ENCODE measurements around the gene RSPO4.
"Not testable (repeated sequence)": the region's sequence is repeated elsewhere in the genome, so short reads cannot be mapped to it uniquely, and the experiment has no call there.

RSPO4 gene

DNA sequence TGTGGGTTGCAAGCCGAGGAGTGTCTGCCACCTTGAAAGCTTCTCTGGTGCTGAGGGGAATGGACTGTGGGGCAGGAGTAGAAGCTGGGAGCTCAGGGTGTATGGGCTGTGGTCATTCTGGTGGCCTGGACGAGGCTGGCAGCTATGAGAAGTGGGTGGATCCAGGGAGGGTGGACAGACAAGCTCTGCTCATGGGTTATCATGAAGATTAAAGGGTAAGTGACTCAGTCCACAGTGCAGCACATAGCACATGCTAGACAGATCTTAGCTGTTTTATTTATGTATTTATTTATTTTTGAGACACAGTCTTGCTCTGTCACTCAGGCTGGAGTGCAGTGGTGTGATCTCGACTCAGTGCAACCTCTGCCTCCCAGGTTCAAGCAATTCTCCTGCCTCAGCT lies 13.8 kb downstream of the RSPO4 start:
- Histone ChIP-seq H3K27me3 (replicated peaks; ENCODE audit: insufficient read depth, low read length) (no peaks in the 10 kb centered on the region; the same call in 1 of the 2 replicates), H3K9ac (ENCODE audit: low read length) (no peak overlapping the region), H3K27ac (ENCODE audit: low read length) (no peak overlapping the region), H3K4me3 (ENCODE audit: low read length) (no peak overlapping the region), H3K9me2 (replicated peaks; ENCODE audit: insufficient read depth, low read length) (no peaks in the 10 kb centered on the region), H3K9me3 (replicated peaks; ENCODE audit: insufficient read depth, low read length) (no peaks in the 10 kb centered on the region), H3K79me2 (ENCODE audit: low read length) (no peaks in the 10 kb centered on the region), H3K4me2 (ENCODE audit: low read depth, low read length) (no peak overlapping the region), H3F3A (ENCODE audit: insufficient read depth, low read length) (no peaks in the 10 kb centered on the region), H4K20me1 (ENCODE audit: insufficient read depth, low read length) (no peaks in the 10 kb centered on the region), H2AFZ (ENCODE audit: low read length) (no peak overlapping the region), H3K36me3 (replicated peaks; ENCODE audit: insufficient read depth, low read length) (no peaks in the 10 kb centered on the region), H3K4me1 (ENCODE audit: low read length) (no peaks in the 10 kb centered on the region)
- no peak for DNase-seq
- TF ChIP-seq, protein P1, sequence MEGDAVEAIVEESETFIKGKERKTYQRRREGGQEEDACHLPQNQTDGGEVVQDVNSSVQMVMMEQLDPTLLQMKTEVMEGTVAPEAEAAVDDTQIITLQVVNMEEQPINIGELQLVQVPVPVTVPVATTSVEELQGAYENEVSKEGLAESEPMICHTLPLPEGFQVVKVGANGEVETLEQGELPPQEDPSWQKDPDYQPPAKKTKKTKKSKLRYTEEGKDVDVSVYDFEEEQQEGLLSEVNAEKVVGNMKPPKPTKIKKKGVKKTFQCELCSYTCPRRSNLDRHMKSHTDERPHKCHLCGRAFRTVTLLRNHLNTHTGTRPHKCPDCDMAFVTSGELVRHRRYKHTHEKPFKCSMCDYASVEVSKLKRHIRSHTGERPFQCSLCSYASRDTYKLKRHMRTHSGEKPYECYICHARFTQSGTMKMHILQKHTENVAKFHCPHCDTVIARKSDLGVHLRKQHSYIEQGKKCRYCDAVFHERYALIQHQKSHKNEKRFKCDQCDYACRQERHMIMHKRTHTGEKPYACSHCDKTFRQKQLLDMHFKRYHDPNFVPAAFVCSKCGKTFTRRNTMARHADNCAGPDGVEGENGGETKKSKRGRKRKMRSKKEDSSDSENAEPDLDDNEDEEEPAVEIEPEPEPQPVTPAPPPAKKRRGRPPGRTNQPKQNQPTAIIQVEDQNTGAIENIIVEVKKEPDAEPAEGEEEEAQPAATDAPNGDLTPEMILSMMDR (IDR thresholded peaks at IDR 0.05; ENCODE audit: low read length) = no peak
- TF ChIP-seq EZH2 (optimal IDR thresholded peaks at IDR 0.05; ENCODE audit: low read depth, low read length) (no peak), EZH2phosphoT487 (IDR thresholded peaks at IDR 0.05; ENCODE audit: low read length) (no peak)

DNA sequence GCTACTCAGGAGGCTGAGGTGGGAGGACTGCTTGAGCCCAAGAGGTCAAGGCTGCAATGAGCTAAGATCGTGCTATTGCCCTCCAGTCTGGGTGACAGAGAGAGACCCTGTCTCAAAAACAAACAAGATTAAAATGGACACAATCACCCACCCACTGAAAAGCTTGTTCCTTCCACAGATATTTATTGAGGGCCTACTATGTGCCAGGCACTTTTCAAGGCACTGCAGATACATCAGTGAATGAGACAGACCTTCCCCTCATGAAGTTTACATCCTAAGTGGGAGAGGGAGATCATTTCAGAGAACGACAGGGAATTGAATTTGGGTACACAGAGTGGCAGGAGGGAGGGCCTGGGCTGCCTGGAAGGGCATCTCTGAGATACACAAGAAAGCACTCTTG lies 14.4 kb downstream of the RSPO4 start:
- no peaks in the 10 kb centered on the region; the same call in 1 of the 2 replicates for H3K27me3 ChIP-seq (replicated peaks; ENCODE audit: insufficient read depth, low read length)
- no peak overlapping the region for H3K27ac ChIP-seq (ENCODE audit: low read length)
- H3K36me3 ChIP-seq (replicated peaks; ENCODE audit: insufficient read depth, low read length) = no peaks in the 10 kb centered on the region
- H3K79me2 ChIP-seq (ENCODE audit: low read length) = no peaks in the 10 kb centered on the region
- no peaks in the 10 kb centered on the region for H3K9me2 ChIP-seq (replicated peaks; ENCODE audit: insufficient read depth, low read length)
- H3K4me3 ChIP-seq (ENCODE audit: low read length) = no peak overlapping the region
- H4K20me1 ChIP-seq (ENCODE audit: insufficient read depth, low read length) = no peaks in the 10 kb centered on the region
- no peak overlapping the region for H3K9ac ChIP-seq (ENCODE audit: low read length)
- H2AFZ ChIP-seq (ENCODE audit: low read length) = no peak overlapping the region
- no peaks in the 10 kb centered on the region for H3K9me3 ChIP-seq (replicated peaks; ENCODE audit: insufficient read depth, low read length)
- H3K4me2 ChIP-seq (ENCODE audit: low read depth, low read length) = no peak overlapping the region
- H3F3A ChIP-seq (ENCODE audit: insufficient read depth, low read length) = no peaks in the 10 kb centered on the region
- TF ChIP-seq, protein P1 (IDR thresholded peaks at IDR 0.05; ENCODE audit: low read length) = no peak
- no peak for TF ChIP-seq EZH2phosphoT487 (IDR thresholded peaks at IDR 0.05; ENCODE audit: low read length)
- no peak for TF ChIP-seq EZH2 (optimal IDR thresholded peaks at IDR 0.05; ENCODE audit: low read depth, low read length)
- H3K4me1 ChIP-seq (ENCODE audit: low read length) = no peaks in the 10 kb centered on the region
- DNase-seq = no peak

DNA sequence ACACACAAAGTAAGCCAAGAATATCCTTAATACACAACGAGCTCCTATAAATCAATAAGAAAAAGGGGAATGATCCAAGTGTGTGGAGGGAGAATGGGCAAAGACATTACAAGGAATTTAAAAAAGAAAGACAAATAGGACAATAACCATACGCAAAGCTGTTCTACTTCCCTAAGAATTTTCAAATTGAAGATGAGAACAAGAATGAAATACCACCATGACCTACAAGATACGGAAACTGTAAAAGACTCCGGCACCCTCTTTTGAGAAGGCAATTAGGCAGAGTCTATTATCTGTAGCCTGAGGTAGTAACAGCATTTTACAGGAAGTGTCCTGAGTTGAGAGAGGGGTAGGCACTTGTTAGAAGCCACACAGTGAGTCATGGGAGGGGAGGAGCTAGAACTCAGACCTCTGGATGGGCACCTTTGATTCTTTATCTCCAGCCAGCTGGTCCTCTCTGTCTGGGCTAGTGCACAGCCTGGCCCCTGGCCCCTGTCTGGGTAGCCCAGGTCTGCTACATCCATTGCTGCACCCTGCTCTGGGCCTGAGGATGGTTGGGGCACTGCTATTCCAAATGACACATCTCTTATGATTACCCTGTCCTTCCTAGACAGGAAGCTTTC lies 15.3 kb downstream of the RSPO4 start:
- H3K79me2 ChIP-seq (ENCODE audit: low read length) = no peaks in the 10 kb centered on the region
- no peaks in the 10 kb centered on the region for H3K9me3 ChIP-seq (replicated peaks; ENCODE audit: insufficient read depth, low read length)
- H3K9ac ChIP-seq (ENCODE audit: low read length) = no peak overlapping the region
- no peaks in the 10 kb centered on the region for H3F3A ChIP-seq (ENCODE audit: insufficient read depth, low read length)
- no peaks in the 10 kb centered on the region for H3K9me2 ChIP-seq (replicated peaks; ENCODE audit: insufficient read depth, low read length)
- H3K27ac ChIP-seq (ENCODE audit: low read length) = no peak overlapping the region
- DNase-seq = no peak
- no peak overlapping the region for H3K4me2 ChIP-seq (ENCODE audit: low read depth, low read length)
- H3K4me1 ChIP-seq (ENCODE audit: low read length) = no peaks in the 10 kb centered on the region
- H4K20me1 ChIP-seq (ENCODE audit: insufficient read depth, low read length) = no peaks in the 10 kb centered on the region
- H3K36me3 ChIP-seq (replicated peaks; ENCODE audit: insufficient read depth, low read length) = no peaks in the 10 kb centered on the region
- H3K4me3 ChIP-seq (ENCODE audit: low read length) = no peak overlapping the region
- no peaks in the 10 kb centered on the region; the same call in 1 of the 2 replicates for H3K27me3 ChIP-seq (replicated peaks; ENCODE audit: insufficient read depth, low read length)
- H2AFZ ChIP-seq (ENCODE audit: low read length) = no peak overlapping the region
- TF ChIP-seq EZH2phosphoT487 (IDR thresholded peaks at IDR 0.05; ENCODE audit: low read length) (no peak), EZH2 (optimal IDR thresholded peaks at IDR 0.05; ENCODE audit: low read depth, low read length) (no peak)
- TF ChIP-seq, protein P1 (IDR thresholded peaks at IDR 0.05; ENCODE audit: low read length) = no peak

DNA sequence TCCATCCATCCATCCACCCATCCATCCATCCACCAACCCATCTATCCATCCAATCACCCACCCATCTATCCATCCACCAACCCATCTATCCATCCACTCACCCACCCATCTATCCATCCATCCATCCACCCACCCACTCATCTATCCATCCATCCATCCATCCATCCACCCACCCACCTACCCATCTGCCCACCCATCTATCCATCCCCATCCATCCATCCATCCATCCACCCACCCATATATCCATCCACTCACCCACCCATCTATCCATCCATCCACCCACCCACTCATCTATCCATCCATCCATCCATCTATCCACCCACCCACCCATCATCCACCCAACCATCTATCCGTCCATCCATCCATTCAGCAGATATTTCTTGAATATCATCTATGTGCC lies 17.1 kb downstream of the RSPO4 start:
- H3K27ac ChIP-seq (ENCODE audit: low read length); H3K27me3 ChIP-seq (replicated peaks; ENCODE audit: insufficient read depth, low read length); H3K4me2 ChIP-seq (ENCODE audit: low read depth, low read length); H3K9me3 ChIP-seq (replicated peaks; ENCODE audit: insufficient read depth, low read length); H3K36me3 ChIP-seq (replicated peaks; ENCODE audit: insufficient read depth, low read length); H3F3A ChIP-seq (ENCODE audit: insufficient read depth, low read length); H3K79me2 ChIP-seq (ENCODE audit: low read length); H2AFZ ChIP-seq (ENCODE audit: low read length); H4K20me1 ChIP-seq (ENCODE audit: insufficient read depth, low read length); H3K4me1 ChIP-seq (ENCODE audit: low read length); H3K9me2 ChIP-seq (replicated peaks; ENCODE audit: insufficient read depth, low read length); H3K4me3 ChIP-seq (ENCODE audit: low read length); DNase-seq; H3K9ac ChIP-seq (ENCODE audit: low read length): not testable (repeated sequence)

Measured in MM.1S (cell line).